CD14-positive monocyte (primary cell): ENCODE data around the gene TENT5C. TPM values are rescaled to one million over a fixed set of nuclear protein-coding genes. Genes with fewer than 3 reads are reported as not detected.

Source experiments
- DNase-seq, 3 donors: peaks; one replicate each; pipeline ENCODE4 v3.0.0-alpha.2; 2011 to 2022
- H2AFZ ChIP-seq: 2 replicates; pipeline ENCODE4 v1.6.0; 2012; ENCODE audit warnings: mild to moderate bottlenecking, low read depth, low read length, inconsistent platforms; ENCODE audit not compliant: insufficient read depth, poor library complexity, severe bottlenecking
- H3K27ac ChIP-seq, 2 donors: 1 replicate in 1 of 2; 2 replicates in 1 of 2; pipeline ENCODE4 v1.5.1; 2012 to 2013; ENCODE audit warnings: low read length in 2 of 2, control low read depth in 1 of 2, inconsistent platforms in 1 of 2, low read depth in 1 of 2, mild to moderate bottlenecking in 1 of 2
- H3K27me3 ChIP-seq, 2 donors: one replicate each; pipeline versions ENCODE4 v1.6.0 to v1.6.1; 2011 to 2013; ENCODE audit warnings: low read length in 2 of 2; ENCODE audit not compliant: control insufficient read depth in 2 of 2, insufficient read depth in 2 of 2
- H3K36me3 ChIP-seq, 2 donors: replicated peaks in 1 of 2; 1 replicate in 1 of 2; 2 replicates in 1 of 2; pipeline versions ENCODE4 v1.5.1 to v1.6.1; 2012 to 2013; ENCODE audit warnings: low read length in 2 of 2, control low read depth in 1 of 2, inconsistent platforms in 1 of 2, mild to moderate bottlenecking in 1 of 2; ENCODE audit not compliant: insufficient read depth in 2 of 2, control insufficient read depth in 1 of 2
- H3K4me1 ChIP-seq, 2 donors: 1 replicate in 1 of 2; 2 replicates in 1 of 2; pipeline versions ENCODE4 v1.5.1 to v1.6.1; 2012 to 2013; ENCODE audit warnings: low read length in 2 of 2, control low read depth in 1 of 2, inconsistent platforms in 1 of 2, mild to moderate bottlenecking in 1 of 2, moderate library complexity in 1 of 2; ENCODE audit not compliant: insufficient read depth in 2 of 2, control insufficient read depth in 1 of 2
- H3K4me2 ChIP-seq: replicated peaks from 2 replicates; pipeline ENCODE3; 2012; ENCODE audit warnings: low read length, moderate library complexity, mild to moderate bottlenecking; ENCODE audit not compliant: poor library complexity, severe bottlenecking; ENCODE audit errors: extremely low read depth
- H3K4me3 ChIP-seq, 3 experiments: fragments of 200-600 bp in 1 of 3; sonication (generic) in 1 of 3; replicated peaks in 1 of 3; 1 replicate in 2 of 3; 2 replicates in 1 of 3; pipeline ENCODE4 v1.5.1; 2011 to 2013; ENCODE audit warnings: low read length in 3 of 3, mild to moderate bottlenecking in 3 of 3, control low read depth in 2 of 3, low read depth in 2 of 3, inconsistent platforms in 1 of 3, moderate library complexity in 1 of 3
- H3K79me2 ChIP-seq: 2 replicates; pipeline ENCODE4 v1.6.0; 2012; ENCODE audit warnings: mild to moderate bottlenecking, control low read depth, inconsistent platforms, low read length, moderate library complexity; ENCODE audit not compliant: insufficient read depth
- H3K9ac ChIP-seq: 2 replicates; pipeline ENCODE4 v1.6.0; 2017; ENCODE audit warnings: low read length, mild to moderate bottlenecking; ENCODE audit not compliant: insufficient read depth, poor library complexity, severe bottlenecking
- H3K9me3 ChIP-seq, 2 donors: replicated peaks in 1 of 2; 1 replicate in 1 of 2; 2 replicates in 1 of 2; pipeline versions ENCODE4 v1.5.1 to v1.6.1; 2012 to 2013; ENCODE audit warnings: low read length in 2 of 2, control low read depth in 1 of 2; ENCODE audit not compliant: control insufficient read depth in 1 of 2, insufficient read depth in 1 of 2
- H4K20me1 ChIP-seq: 2 replicates; pipeline ENCODE4 v1.6.0; 2012; ENCODE audit warnings: mild to moderate bottlenecking, low read length, control low read depth, moderate library complexity; ENCODE audit not compliant: insufficient read depth
- H3K27ac Mint-ChIP-seq, 7 donors: one replicate each; pipeline ENCODE4 v1.8.0; 2020; ENCODE audit warnings: mild to moderate bottlenecking in 7 of 7, mixed read lengths in 7 of 7, moderate library complexity in 6 of 7, inconsistent platforms in 2 of 7
- H3K27me3 Mint-ChIP-seq, 3 donors: one replicate each; pipeline ENCODE4 v1.8.0; 2021 to 2022; ENCODE audit warnings: low read depth in 3 of 3, mild to moderate bottlenecking in 3 of 3, mixed read lengths in 3 of 3, moderate library complexity in 3 of 3, inconsistent platforms in 1 of 3
- H3K36me3 Mint-ChIP-seq, 2 donors: one replicate each; pipeline ENCODE4 v1.8.0; 2020; ENCODE audit warnings: mixed read lengths in 2 of 2, inconsistent platforms in 1 of 2, mild to moderate bottlenecking in 1 of 2
- H3K4me1 Mint-ChIP-seq: one replicate; pipeline ENCODE4 v1.8.0; 2020; ENCODE audit warnings: mild to moderate bottlenecking, mixed read lengths
- H3K4me3 Mint-ChIP-seq, 2 donors: one replicate each; pipeline ENCODE4 v1.8.0; 2020; ENCODE audit warnings: mild to moderate bottlenecking in 2 of 2, mixed read lengths in 2 of 2, moderate library complexity in 1 of 2
- H3K9me3 Mint-ChIP-seq, 7 donors: one replicate each; pipeline ENCODE4 v1.8.0; 2020 to 2022; ENCODE audit warnings: mixed read lengths in 7 of 7, mild to moderate bottlenecking in 6 of 7, moderate library complexity in 6 of 7, inconsistent platforms in 2 of 7
- WGBS: methylation state at CpG from one replicate; pipeline ENCODE4 v1.1.5; 2013; ENCODE audit warnings: missing lambda C conversion rate; ENCODE audit not compliant: insufficient coverage; 5-methylcytosine and 5-hydroxymethylcytosine counted together
- intact Hi-C, 2 donors: fragments of 100-400 bp; cut with micrococcal nuclease; formaldehyde crosslinking; loops; one replicate each; pipeline versions ENCODE4 v1.15.0 to v1.15.1; 2023
- polyA plus RNA-seq, 3 donors: library from polyadenylated mRNA; depleted of rRNA in 1 of 3; unstranded in 2 of 3; stranded (reverse) in 1 of 3; fragments of 300-500 nt in 2 of 3; fragments of >200 nt in 1 of 3; fragmentation: Illumina TruSeq in 2 of 3; gene quantifications; 1 replicate in 2 of 3; 2 replicates in 1 of 3; pipeline ENCODE4 v1.2.3, GENCODE V29; 2012 to 2021
- TF ChIP-seq, protein P1 (sequence below): fragments of 200-600 bp; IDR thresholded peaks from one replicate; pipeline ENCODE4 v1.8.0; 2022; ENCODE audit warnings: antibody characterized with exemption, mild to moderate bottlenecking

The TENT5C gene
- polyA plus RNA-seq, 3 donors: 0.17 to 0.69 (median 0.27) TPM

DNA sequence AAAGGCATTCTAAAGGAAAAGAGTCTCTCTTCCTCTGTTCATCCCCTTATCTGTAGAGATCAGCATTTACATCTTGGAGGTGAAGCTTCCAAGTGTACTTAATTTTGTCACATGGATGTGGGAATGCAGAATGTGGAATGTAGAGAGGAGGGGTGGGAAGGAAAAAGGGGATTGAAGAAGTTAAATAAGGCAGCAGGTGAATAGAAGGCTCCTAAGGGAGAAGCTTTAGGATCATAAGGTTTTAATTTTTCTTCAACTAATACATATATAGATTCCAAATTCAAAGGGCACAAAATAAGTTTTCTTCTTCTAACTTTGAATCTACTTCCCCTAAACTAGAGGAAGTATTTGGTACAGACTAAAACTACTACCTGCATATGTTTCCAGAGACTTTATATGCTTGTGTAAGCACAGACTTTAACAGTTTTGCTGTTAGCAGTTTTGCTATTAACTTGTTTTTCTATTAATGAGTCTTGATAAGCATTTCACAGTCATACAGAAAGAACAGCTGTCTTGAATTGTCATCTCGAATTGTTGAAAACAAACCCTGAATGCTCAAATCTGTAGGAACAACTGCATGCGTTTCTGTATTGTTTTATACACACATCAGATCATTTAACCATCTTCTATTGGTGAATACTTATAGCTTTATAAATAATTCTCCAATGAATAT lies 12.7 kb downstream of the TENT5C start:
- Histone ChIP-seq H3K9me3 (no peaks in the 10 kb centered on the region), H2AFZ (no peak overlapping the region), H4K20me1 (no peaks in the 10 kb centered on the region), H3K4me2 (no peak overlapping the region), H3K4me1 (peaks cover 0 to under 1% of the 10 kb centered on the region in 2 donors), H3K4me3 (no peak overlapping the region), H3K27ac (no peak overlapping the region), H3K79me2 (no peaks in the 10 kb centered on the region), H3K9ac (no peak overlapping the region), H3K36me3 (no peaks in the 10 kb centered on the region), H3K27me3 (no peaks in the 10 kb centered on the region)
- WGBS: no CpG with 5 or more reads among the region's 2 CpGs
- H3K9me3 Mint-ChIP-seq: peaks cover 0 to 2% (median 0%) of the 10 kb centered on the region in 7 donors
- TF ChIP-seq, protein P1, sequence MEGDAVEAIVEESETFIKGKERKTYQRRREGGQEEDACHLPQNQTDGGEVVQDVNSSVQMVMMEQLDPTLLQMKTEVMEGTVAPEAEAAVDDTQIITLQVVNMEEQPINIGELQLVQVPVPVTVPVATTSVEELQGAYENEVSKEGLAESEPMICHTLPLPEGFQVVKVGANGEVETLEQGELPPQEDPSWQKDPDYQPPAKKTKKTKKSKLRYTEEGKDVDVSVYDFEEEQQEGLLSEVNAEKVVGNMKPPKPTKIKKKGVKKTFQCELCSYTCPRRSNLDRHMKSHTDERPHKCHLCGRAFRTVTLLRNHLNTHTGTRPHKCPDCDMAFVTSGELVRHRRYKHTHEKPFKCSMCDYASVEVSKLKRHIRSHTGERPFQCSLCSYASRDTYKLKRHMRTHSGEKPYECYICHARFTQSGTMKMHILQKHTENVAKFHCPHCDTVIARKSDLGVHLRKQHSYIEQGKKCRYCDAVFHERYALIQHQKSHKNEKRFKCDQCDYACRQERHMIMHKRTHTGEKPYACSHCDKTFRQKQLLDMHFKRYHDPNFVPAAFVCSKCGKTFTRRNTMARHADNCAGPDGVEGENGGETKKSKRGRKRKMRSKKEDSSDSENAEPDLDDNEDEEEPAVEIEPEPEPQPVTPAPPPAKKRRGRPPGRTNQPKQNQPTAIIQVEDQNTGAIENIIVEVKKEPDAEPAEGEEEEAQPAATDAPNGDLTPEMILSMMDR: no peak
- intact Hi-C loops: no loop called here
- peaks cover 17% of the 10 kb centered on the region for H3K4me1 Mint-ChIP-seq
- no peak overlapping the region for H3K27ac Mint-ChIP-seq
- no peaks in the 10 kb centered on the region for H3K27me3 Mint-ChIP-seq
- no peak for DNase-seq
- no peaks in the 10 kb centered on the region for H3K36me3 Mint-ChIP-seq
- H3K4me3 Mint-ChIP-seq: no peak overlapping the region

DNA sequence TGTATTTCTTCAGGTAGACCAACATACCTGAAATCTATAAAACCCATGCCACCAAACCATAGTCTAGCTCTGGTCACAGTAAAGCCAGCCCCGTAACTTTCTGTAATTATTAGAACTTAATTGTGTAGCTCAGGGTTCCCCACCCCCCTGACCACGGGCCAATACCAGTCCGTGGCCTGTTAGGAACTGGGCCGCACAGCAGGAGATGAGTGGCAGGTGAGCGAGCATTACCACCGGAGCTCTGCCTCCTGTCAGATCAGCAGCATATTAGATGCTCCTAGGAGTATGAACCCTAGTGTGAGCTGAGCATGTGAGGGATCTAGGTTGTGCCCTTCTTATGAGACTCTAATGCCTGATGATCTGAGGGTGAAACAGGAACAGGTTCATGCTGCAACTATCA lies 14.6 kb downstream of the TENT5C start:
- Histone ChIP-seq H3K4me3 (no peak overlapping the region), H3K9me3 (no peaks in the 10 kb centered on the region), H2AFZ (no peak overlapping the region), H3K36me3 (no peaks in the 10 kb centered on the region), H3K4me2 (no peak overlapping the region), H3K79me2 (no peaks in the 10 kb centered on the region), H3K4me1 (no peaks in the 10 kb centered on the region), H3K9ac (no peak overlapping the region), H4K20me1 (no peaks in the 10 kb centered on the region), H3K27me3 (no peaks in the 10 kb centered on the region), H3K27ac (no peak overlapping the region)
- 100% methylated on average over 4 of the region's 6 CpGs for WGBS
- intact Hi-C loops: no loop called here
- Mint-ChIP-seq H3K4me3 (no peak overlapping the region), H3K27ac (no peak overlapping the region), H3K27me3 (no peaks in the 10 kb centered on the region), H3K9me3 (peaks cover 0 to 2% (median 0%) of the 10 kb centered on the region in 7 donors), H3K36me3 (no peaks in the 10 kb centered on the region), H3K4me1 (peaks cover 6% of the 10 kb centered on the region)
- DNase-seq: no peak
- TF ChIP-seq, protein P1: no peak
